IMR-90 (cell line): ENCODE measurements around the gene THAP5. TPM values are rescaled to one million over a fixed set of nuclear protein-coding genes. Genes with fewer than 3 reads are reported as not detected.

Experiments used
- ATAC-seq: fragments of 200-7000 bp; cut with Tn5 transposase; 2 replicates; pipeline ENCODE4 v1.9.1; 2020; ENCODE audit warnings: low read depth, mild to moderate bottlenecking, moderate library complexity
- BruUV-seq: library from RNA; stranded (reverse); fragments of 400-500 nt; replicated peaks from 2 replicates; lab custom pipeline; 2021; lab: Mats Ljungman, UMichigan
- CTCF ChIA-PET: fragments of 300-600 bp; formaldehyde crosslinking; extraction: SDS; loops from one replicate; lab custom pipeline; 2021; ENCODE audit warnings: antibody characterized with exemption; lab: Yijun Ruan, JAX
- POLR2A ChIA-PET: fragments of 300-600 bp; sonication (Branson Sonifier 250); formaldehyde crosslinking; loops from one replicate; lab custom pipeline; 2022; ENCODE audit warnings: antibody characterized with exemption; ENCODE audit not compliant: unreplicated experiment; lab: Charles Lee
- DNase-seq: peaks from one replicate; pipeline ENCODE4 v3.0.0; 2013
- H2AFZ ChIP-seq: replicated peaks from 2 replicates; pipeline ENCODE3; 2013; ENCODE audit warnings: low read length, mild to moderate bottlenecking; ENCODE audit not compliant: poor library complexity
- H2AK5ac ChIP-seq: 2 replicates; pipeline ENCODE4 v1.6.1; 2013; ENCODE audit warnings: low read depth, low read length, inconsistent platforms
- H2AK9ac ChIP-seq: replicated peaks from 2 replicates; pipeline ENCODE3; 2013; ENCODE audit warnings: mild to moderate bottlenecking, low read depth, low read length, moderate library complexity; ENCODE audit not compliant: poor library complexity
- H2BK120ac ChIP-seq: 2 replicates; pipeline ENCODE4 v1.6.1; 2013; ENCODE audit warnings: low read depth, low read length, inconsistent platforms
- H2BK15ac ChIP-seq: 3 replicates; pipeline ENCODE4 v1.6.1; 2013; ENCODE audit warnings: low read depth, low read length, inconsistent platforms
- H2BK20ac ChIP-seq: 2 replicates; pipeline ENCODE4 v1.6.1; 2013; ENCODE audit warnings: low read depth, mild to moderate bottlenecking, inconsistent platforms, low read length, moderate library complexity
- H2BK5ac ChIP-seq: 2 replicates; pipeline ENCODE4 v1.6.1; 2013; ENCODE audit warnings: mild to moderate bottlenecking, low read depth, low read length, inconsistent platforms; ENCODE audit not compliant: poor library complexity, severe bottlenecking
- H3K14ac ChIP-seq: replicated peaks from 2 replicates; pipeline ENCODE4 v1.6.1; 2013; ENCODE audit warnings: low read depth, low read length, inconsistent platforms
- H3K18ac ChIP-seq: 2 replicates; pipeline ENCODE4 v1.6.1; 2013; ENCODE audit warnings: low read depth, low read length, control low read depth
- H3K23ac ChIP-seq: 2 replicates; pipeline ENCODE4 v1.6.1; 2013; ENCODE audit warnings: low read depth, low read length, inconsistent platforms
- H3K27ac ChIP-seq: 2 replicates; pipeline ENCODE4 v1.5.1; 2013; ENCODE audit warnings: mild to moderate bottlenecking, control low read depth, low read length; ENCODE audit not compliant: insufficient read depth
- H3K27me3 ChIP-seq: 2 replicates; pipeline ENCODE4 v1.6.1; 2013; ENCODE audit warnings: low read length; ENCODE audit not compliant: control insufficient read depth, insufficient read depth
- H3K36me3 ChIP-seq: 2 replicates; pipeline ENCODE4 v1.6.1; 2013; ENCODE audit warnings: low read length, mixed read lengths; ENCODE audit not compliant: control insufficient read depth, insufficient read depth
- H3K4ac ChIP-seq: 2 replicates; pipeline ENCODE4 v1.6.1; 2013; ENCODE audit warnings: low read depth, low read length, inconsistent platforms
- H3K4me1 ChIP-seq: 2 replicates; pipeline ENCODE4 v1.6.1; 2013; ENCODE audit warnings: low read length, mixed read lengths; ENCODE audit not compliant: control insufficient read depth, insufficient read depth
- H3K4me2 ChIP-seq: 2 replicates; pipeline ENCODE4 v1.6.1; 2013; ENCODE audit warnings: low read depth, mild to moderate bottlenecking, control low read depth, low read length, moderate library complexity
- H3K4me3 ChIP-seq: 2 replicates; pipeline ENCODE4 v1.5.1; 2013; ENCODE audit warnings: low read depth, mild to moderate bottlenecking, control low read depth, low read length, moderate library complexity; ENCODE audit not compliant: insufficient read depth
- H3K56ac ChIP-seq: 2 replicates; pipeline ENCODE4 v1.6.1; 2013; ENCODE audit warnings: low read length, inconsistent platforms; ENCODE audit not compliant: insufficient read depth; ENCODE audit errors: extremely low read depth
- H3K79me1 ChIP-seq, 2 experiments: 2 replicates each; pipeline ENCODE4 v1.6.1; 2013; ENCODE audit warnings: low read length in 2 of 2, inconsistent platforms in 1 of 2, low read depth in 1 of 2
- H3K9ac ChIP-seq: 2 replicates; pipeline ENCODE4 v1.6.1; 2013; ENCODE audit warnings: low read depth, low read length, control low read depth
- H3K9me1 ChIP-seq: 2 replicates; pipeline ENCODE4 v1.6.1; 2013; ENCODE audit warnings: low read length, inconsistent platforms; ENCODE audit not compliant: insufficient read depth
- H3K9me3 ChIP-seq: 2 replicates; pipeline ENCODE4 v1.6.1; 2013; ENCODE audit warnings: low read length; ENCODE audit not compliant: control insufficient read depth, insufficient read depth
- H4K20me1 ChIP-seq: 2 replicates; pipeline ENCODE4 v1.6.1; 2013; ENCODE audit warnings: low read length, inconsistent platforms; ENCODE audit not compliant: insufficient read depth
- H4K5ac ChIP-seq: 2 replicates; pipeline ENCODE4 v1.6.1; 2013; ENCODE audit warnings: mild to moderate bottlenecking, low read depth, low read length, control low read depth
- H4K8ac ChIP-seq, 2 experiments: 2 replicates each; pipeline ENCODE4 v1.6.1; 2013; ENCODE audit warnings: low read depth in 2 of 2, low read length in 2 of 2, control low read depth in 1 of 2, inconsistent platforms in 1 of 2
- H4K91ac ChIP-seq: 2 replicates; pipeline ENCODE4 v1.6.1; 2013; ENCODE audit warnings: low read depth, low read length, inconsistent platforms; ENCODE audit not compliant: insufficient read depth
- POLR2A ChIP-seq: IDR thresholded peaks from 2 replicates; pipeline ENCODE4 v1.6.1; 2012; ENCODE audit warnings: mild to moderate bottlenecking, low read depth, low read length
- WGBS, 2 experiments: methylation state at CpG; one replicate each; pipeline versions ENCODE4 v1.1.5 to v1.1.7; 2013; ENCODE audit warnings: missing lambda C conversion rate in 2 of 2; ENCODE audit not compliant: insufficient read length in 1 of 2; ENCODE audit errors: extremely low coverage in 2 of 2; 5-methylcytosine and 5-hydroxymethylcytosine counted together
- dilution Hi-C: fragments of 300-500 bp; cut with HindIII; formaldehyde crosslinking; loops from one replicate; pipeline ENCODE4 v1.14.3; 2018; ENCODE audit warnings: low sequenced_read_pairs; ENCODE audit not compliant: unreplicated experiment
- in situ Hi-C: fragments of 300-500 bp; cut with MboI; formaldehyde crosslinking; loops from 3 replicates; pipeline ENCODE4 v1.14.3; 2019; ENCODE audit warnings: low sequenced_read_pairs, inconsistent platforms, mixed read lengths
- intact Hi-C: fragments of 100-400 bp; cut with micrococcal nuclease; formaldehyde crosslinking; loops from 2 replicates; pipeline ENCODE4 v1.10.0; 2022
- polyA plus RNA-seq, 3 experiments: library from polyadenylated mRNA; depleted of rRNA; stranded (reverse); fragments of >200 nt; gene quantifications; 2 replicates each; pipeline ENCODE4 v1.2.3, GENCODE V29; 2012; ENCODE audit warnings: low replicate concordance in 1 of 3
- total RNA-seq: library from RNA; depleted of rRNA; stranded (reverse); fragments of >200 nt; gene quantifications from 2 replicates; pipeline ENCODE4 v1.2.3, GENCODE V29; 2012

THAP5 gene
- total and polyA plus RNA-seq, 2 of the 4 experiments (the other 2 are of a cell fraction) = 6.7 to 23.7 TPM

DNA sequence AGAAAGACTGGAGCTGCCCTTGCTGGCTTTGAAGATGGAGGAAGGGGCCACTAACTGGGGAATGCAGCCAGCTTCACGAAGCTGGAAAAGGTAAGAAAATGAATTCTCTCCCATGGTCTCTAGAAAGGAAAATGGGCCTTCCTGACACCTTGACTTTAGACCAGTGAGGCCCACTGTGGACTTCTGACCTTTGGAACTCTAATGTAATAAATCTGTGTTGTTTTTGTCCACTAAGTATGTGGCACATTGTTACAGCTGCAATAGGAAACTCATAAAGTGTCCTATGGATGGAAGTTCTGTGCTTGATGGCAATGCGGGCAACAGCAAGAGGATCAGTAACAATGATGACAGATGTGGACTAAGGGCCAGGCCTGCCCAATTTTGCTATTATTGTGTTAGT, 21.1 kb upstream of the THAP5 start:
- Histone ChIP-seq H4K91ac (no peak overlapping the region), H3K9ac (no peak overlapping the region), H3K4me2 (no peak overlapping the region), H2AK9ac (no peak overlapping the region), H3K79me1 (no peaks in the 10 kb centered on the region), H4K8ac (no peak overlapping the region), H4K20me1 (no peaks in the 10 kb centered on the region), H3K9me3 (no peaks in the 10 kb centered on the region), H2BK5ac (no peak overlapping the region), H3K36me3 (no peaks in the 10 kb centered on the region), H3K18ac (no peak overlapping the region), H2BK120ac (no peak overlapping the region), H3K14ac (no peak overlapping the region), H2BK20ac (no peak overlapping the region), H2BK15ac (no peak overlapping the region), H3K4me1 (no peaks in the 10 kb centered on the region), H3K56ac (no peak overlapping the region), H4K5ac (no peak overlapping the region), H2AFZ (no peak overlapping the region), H3K4ac (no peak overlapping the region), H3K27ac (no peak overlapping the region), H3K27me3 (no peaks in the 10 kb centered on the region), H3K9me1 (no peaks in the 10 kb centered on the region), H3K4me3 (no peak overlapping the region), H2AK5ac (no peak overlapping the region), H3K23ac (no peak overlapping the region)
- CTCF ChIA-PET = no interaction called here
- WGBS, 2 experiments = no CpG with 5 or more reads among the region's 2 CpGs
- dilution Hi-C loops (no loop called here), intact Hi-C loops (no loop called here), in situ Hi-C loops (no loop called here)
- no TSS peak for BruUV-seq
- TF ChIP-seq POLR2A = no peak
- ATAC-seq = no peak
- no peak for DNase-seq
- POLR2A ChIA-PET = no interaction called here
